ENCODE measurements around the gene KANK4.

- TF ChIP-seq FOXA1 (IDR thresholded peaks at IDR 0.05) (no peak), TARDBP (IDR thresholded peaks at IDR 0.05) (no peak), SP1 (IDR thresholded peaks at IDR 0.05) (no peak), NFRKB (IDR thresholded peaks at IDR 0.05) (no peak), ELF4 (IDR thresholded peaks at IDR 0.05) (no peak), SUZ12 (IDR thresholded peaks at IDR 0.05) (no peak)
Measured at GRCh38 chr1:62259551-62259950, 59.7 kb downstream of the KANK4 start.

All from HEK293T (cell line).